HUES64 (cell line): Measurements from ENCODE around the gene ERICH6.

Experiments used
- H3K27ac ChIP-seq: 2 replicates; pipeline ENCODE4 v1.7.0; 2013; ENCODE audit warnings: low read depth, low read length, inconsistent platforms
- H3K27me3 ChIP-seq: 2 replicates; pipeline ENCODE4 v1.6.1; 2013; ENCODE audit warnings: mild to moderate bottlenecking, low read length; ENCODE audit not compliant: insufficient read depth
- H3K36me3 ChIP-seq: 2 replicates; pipeline ENCODE4 v1.6.1; 2013; ENCODE audit warnings: mild to moderate bottlenecking, low read length; ENCODE audit not compliant: insufficient read depth
- H3K4me1 ChIP-seq: 2 replicates; pipeline ENCODE4 v1.6.1; 2013; ENCODE audit warnings: mild to moderate bottlenecking, low read length, moderate library complexity; ENCODE audit not compliant: insufficient read depth
- H3K4me3 ChIP-seq: 2 replicates; pipeline ENCODE4 v1.5.1; 2013; ENCODE audit warnings: mild to moderate bottlenecking, low read length, moderate library complexity
- H3K9ac ChIP-seq: 2 replicates; pipeline ENCODE4 v1.6.1; 2013; ENCODE audit warnings: mild to moderate bottlenecking, low read depth, low read length
- H3K9me3 ChIP-seq: 2 replicates; pipeline ENCODE4 v1.6.1; 2013; ENCODE audit warnings: low read depth, low read length; ENCODE audit not compliant: insufficient read depth
- WGBS: fragments of 150-250, 120-280 bp; methylation state at CpG from one replicate; pipeline ENCODE4 v1.1.7; 2013; ENCODE audit warnings: missing lambda C conversion rate; 5-methylcytosine and 5-hydroxymethylcytosine counted together

Gene ERICH6

GRCh38 chr3:150736316-150736719 lies 32.6 kb upstream of the ERICH6 start:
- peak overlapping the region; percentile 38; the same call in 1 of the 2 replicates for H3K27ac ChIP-seq

GRCh38 chr3:150734795-150735119 lies 31.0 kb upstream of the ERICH6 start:
- 84% methylated on average over 1 of the region's 1 CpG for WGBS
- H3K27ac ChIP-seq, result no peak overlapping the region
- no peak overlapping the region for H3K4me3 ChIP-seq
- peaks cover 28% of the 10 kb centered on the region for H3K4me1 ChIP-seq
- H3K9me3 ChIP-seq, result no peaks in the 10 kb centered on the region
- H3K36me3 ChIP-seq, result no peaks in the 10 kb centered on the region
- H3K27me3 ChIP-seq, result no peaks in the 10 kb centered on the region
- H3K9ac ChIP-seq, result no peak overlapping the region

More at GRCh38 chr3:150736316-150736719, 32.6 kb upstream of the ERICH6 start:
- H3K9ac ChIP-seq, result no peak overlapping the region
- no peaks in the 10 kb centered on the region for H3K36me3 ChIP-seq
- 50% methylated on average over 2 of the region's 2 CpGs for WGBS
- no peaks in the 10 kb centered on the region for H3K27me3 ChIP-seq
- peaks cover 28% of the 10 kb centered on the region for H3K4me1 ChIP-seq
- H3K4me3 ChIP-seq, result no peak overlapping the region
- H3K9me3 ChIP-seq, result no peaks in the 10 kb centered on the region

GRCh38 chr3:150733936-150734794 lies 30.4 kb upstream of the ERICH6 start:
- WGBS, result 90% methylated on average over 9 of the region's 9 CpGs
- no peaks in the 10 kb centered on the region for H3K9me3 ChIP-seq
- no peaks in the 10 kb centered on the region for H3K36me3 ChIP-seq
- no peak overlapping the region for H3K9ac ChIP-seq
- peaks cover 28% of the 10 kb centered on the region for H3K4me1 ChIP-seq
- H3K27me3 ChIP-seq, result no peaks in the 10 kb centered on the region
- H3K4me3 ChIP-seq, result no peak overlapping the region
- no peak overlapping the region for H3K27ac ChIP-seq

GRCh38 chr3:150733373-150733935 lies 29.7 kb upstream of the ERICH6 start:
- no peaks in the 10 kb centered on the region for H3K27me3 ChIP-seq
- 80% methylated on average over 8 of the region's 8 CpGs for WGBS
- H3K9ac ChIP-seq, result no peak overlapping the region
- no peak overlapping the region for H3K27ac ChIP-seq
- H3K4me3 ChIP-seq, result no peak overlapping the region
- peaks cover 21% of the 10 kb centered on the region for H3K4me1 ChIP-seq
- no peaks in the 10 kb centered on the region for H3K36me3 ChIP-seq
- H3K9me3 ChIP-seq, result no peaks in the 10 kb centered on the region

GRCh38 chr3:150729682-150730360 lies 26.1 kb upstream of the ERICH6 start:
- Histone ChIP-seq H3K36me3 (no peaks in the 10 kb centered on the region), H3K4me1 (no peaks in the 10 kb centered on the region), H3K27ac (no peak overlapping the region), H3K9ac (no peak overlapping the region), H3K9me3 (no peaks in the 10 kb centered on the region), H3K4me3 (no peak overlapping the region), H3K27me3 (no peaks in the 10 kb centered on the region)
- WGBS, result 92% methylated on average over 9 of the region's 9 CpGs

- Histone ChIP-seq H3K27me3 (no peaks in the 10 kb centered on the region), H3K9ac (no peak overlapping the region), H3K36me3 (no peaks in the 10 kb centered on the region), H3K4me1 (no peaks in the 10 kb centered on the region), H3K27ac (no peak overlapping the region), H3K4me3 (no peak overlapping the region), H3K9me3 (no peaks in the 10 kb centered on the region)
- WGBS, result 93% methylated on average over 19 of the region's 19 CpGs
These were observed 24.2 kb upstream of the ERICH6 start for GRCh38 chr3:150727653-150728502.

GRCh38 chr3:150725548-150725947 lies 21.8 kb upstream of the ERICH6 start:
- H3K27me3 ChIP-seq, result no peaks in the 10 kb centered on the region
- H3K9ac ChIP-seq, result no peak overlapping the region
- H3K9me3 ChIP-seq, result no peaks in the 10 kb centered on the region
- H3K27ac ChIP-seq, result no peak overlapping the region
- no peak overlapping the region for H3K4me3 ChIP-seq
- H3K36me3 ChIP-seq, result no peaks in the 10 kb centered on the region
- no peaks in the 10 kb centered on the region for H3K4me1 ChIP-seq
- 93% methylated on average over 6 of the region's 7 CpGs for WGBS

- Histone ChIP-seq H3K27me3 (no peaks in the 10 kb centered on the region), H3K27ac (no peak overlapping the region), H3K9me3 (no peaks in the 10 kb centered on the region), H3K4me1 (no peaks in the 10 kb centered on the region), H3K9ac (no peak overlapping the region), H3K4me3 (no peak overlapping the region), H3K36me3 (no peaks in the 10 kb centered on the region)
- 94% methylated on average over 6 of the region's 6 CpGs for WGBS
These were observed 20.2 kb upstream of the ERICH6 start for GRCh38 chr3:150723946-150724345.

GRCh38 chr3:150722267-150722666 lies 18.5 kb upstream of the ERICH6 start:
- no peaks in the 10 kb centered on the region for H3K36me3 ChIP-seq
- H3K4me1 ChIP-seq, result no peaks in the 10 kb centered on the region
- 96% methylated on average over 3 of the region's 3 CpGs for WGBS
- no peak overlapping the region for H3K27ac ChIP-seq
- H3K27me3 ChIP-seq, result no peaks in the 10 kb centered on the region
- no peak overlapping the region for H3K4me3 ChIP-seq
- no peak overlapping the region for H3K9ac ChIP-seq
- no peaks in the 10 kb centered on the region for H3K9me3 ChIP-seq

GRCh38 chr3:150721285-150722130 lies 17.8 kb upstream of the ERICH6 start:
- H3K27ac ChIP-seq, result no peak overlapping the region
- H3K27me3 ChIP-seq, result no peaks in the 10 kb centered on the region
- 56% methylated on average over 13 of the region's 13 CpGs for WGBS
- no peaks in the 10 kb centered on the region for H3K9me3 ChIP-seq
- no peaks in the 10 kb centered on the region for H3K4me1 ChIP-seq
- no peaks in the 10 kb centered on the region for H3K36me3 ChIP-seq
- no peak overlapping the region for H3K4me3 ChIP-seq
- no peak overlapping the region for H3K9ac ChIP-seq
